GM19035 (cell line): ENCODE results near the gene NBPF1.
"Not testable (repeated sequence)": the region's sequence is repeated elsewhere in the genome, so short reads cannot be mapped to it uniquely, and the experiment has no call there.

Experiments
- ATAC-seq: cut with Tn5 transposase; IDR thresholded peaks from one replicate; pipeline ENCODE4 v1.9.1; 2021; ENCODE audit not compliant: unreplicated experiment

Gene NBPF1

DNA sequence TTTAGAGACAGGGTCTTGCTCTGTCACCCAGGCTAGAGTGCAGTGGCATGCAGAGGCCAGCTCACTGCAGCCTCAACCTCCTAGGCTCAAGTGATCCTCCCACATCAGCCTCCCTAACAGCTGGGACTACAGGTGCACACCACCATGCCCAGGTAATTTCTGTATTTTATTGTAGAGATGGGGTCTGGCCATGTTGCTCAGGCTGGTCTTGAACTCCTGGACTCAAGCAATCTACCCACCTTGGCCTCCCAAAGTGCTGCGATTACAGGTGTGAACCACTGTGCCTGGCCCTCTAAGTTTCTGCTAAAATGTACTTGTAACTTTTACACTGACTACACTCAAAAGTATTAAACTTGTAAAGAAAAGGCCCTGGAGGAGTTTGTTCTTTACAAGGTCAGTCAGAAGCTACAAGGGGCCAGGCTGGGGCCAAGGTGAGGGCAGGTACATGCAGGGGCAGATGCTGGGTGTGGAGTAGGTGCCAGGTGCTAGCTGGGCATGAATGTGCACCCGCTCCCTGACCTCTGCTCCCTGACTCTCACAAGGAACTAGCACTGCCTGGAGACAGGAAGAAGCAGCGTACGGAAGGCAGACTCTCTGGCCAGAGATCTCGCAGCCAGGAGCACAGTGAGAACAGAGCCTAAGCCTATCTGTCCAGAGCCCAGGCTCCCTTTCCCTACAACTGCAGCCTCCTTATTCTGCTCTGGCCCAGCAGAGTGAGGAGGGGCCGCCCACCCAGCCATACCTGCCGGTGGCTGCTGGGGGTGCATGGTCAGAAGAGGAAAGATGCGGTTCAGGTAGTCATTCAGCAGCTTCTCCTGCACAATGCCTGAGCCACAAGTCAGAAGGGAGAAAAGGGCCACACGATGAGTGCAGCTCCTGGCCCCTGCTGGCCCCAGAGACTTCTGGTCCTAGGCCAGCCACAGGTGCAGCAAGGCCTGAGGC is 28.9 kb upstream of the NBPF1 start:
- ATAC-seq: not testable (repeated sequence)

GRCh38 chr1:16641159-16641975 is 28.0 kb upstream of the NBPF1 start:
- ATAC-seq: not testable (repeated sequence)

DNA sequence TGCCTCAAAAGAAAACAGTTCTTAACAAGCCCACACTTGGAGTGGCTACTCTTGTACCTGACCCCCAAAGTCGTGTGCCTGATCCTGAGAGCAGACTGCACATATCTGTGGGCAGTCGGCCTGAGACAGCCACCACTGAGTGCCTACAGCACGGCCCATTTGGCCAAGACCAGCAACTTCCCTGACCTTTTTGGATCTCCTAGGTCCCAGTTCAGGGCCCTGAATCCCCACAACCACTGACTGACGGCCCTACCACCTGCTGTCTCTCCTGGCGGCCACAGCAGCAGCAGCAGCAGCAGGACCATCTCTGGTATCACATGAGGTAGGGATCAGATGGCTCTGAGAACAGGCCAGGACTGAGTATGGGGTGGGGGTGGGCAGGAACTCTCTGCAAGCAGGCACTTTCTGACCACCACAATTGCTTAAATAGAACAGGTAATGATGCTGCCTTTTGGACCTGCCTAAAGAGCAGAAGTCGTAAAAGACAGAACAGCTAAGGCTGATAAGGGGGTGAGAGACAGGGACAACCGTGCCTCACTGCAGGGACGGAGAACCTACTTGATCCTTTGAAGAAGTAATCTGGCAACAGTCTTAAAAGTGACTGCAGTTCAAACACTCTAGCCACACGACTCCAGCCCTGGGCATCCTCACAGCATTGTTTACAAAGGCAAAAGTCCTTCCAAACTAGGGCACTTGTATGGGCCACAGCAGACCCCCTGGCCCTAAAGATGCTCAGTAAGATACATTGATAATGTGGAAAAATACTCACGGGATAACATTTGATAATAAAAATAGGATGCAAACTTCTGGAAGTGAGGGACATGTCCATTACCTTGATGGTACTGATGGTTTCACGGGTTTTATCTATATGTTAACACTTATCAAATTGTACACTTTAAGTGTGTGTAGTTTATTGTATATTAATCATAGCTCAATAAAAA is 26.0 kb upstream of the NBPF1 start:
- ATAC-seq: not testable (repeated sequence)

DNA sequence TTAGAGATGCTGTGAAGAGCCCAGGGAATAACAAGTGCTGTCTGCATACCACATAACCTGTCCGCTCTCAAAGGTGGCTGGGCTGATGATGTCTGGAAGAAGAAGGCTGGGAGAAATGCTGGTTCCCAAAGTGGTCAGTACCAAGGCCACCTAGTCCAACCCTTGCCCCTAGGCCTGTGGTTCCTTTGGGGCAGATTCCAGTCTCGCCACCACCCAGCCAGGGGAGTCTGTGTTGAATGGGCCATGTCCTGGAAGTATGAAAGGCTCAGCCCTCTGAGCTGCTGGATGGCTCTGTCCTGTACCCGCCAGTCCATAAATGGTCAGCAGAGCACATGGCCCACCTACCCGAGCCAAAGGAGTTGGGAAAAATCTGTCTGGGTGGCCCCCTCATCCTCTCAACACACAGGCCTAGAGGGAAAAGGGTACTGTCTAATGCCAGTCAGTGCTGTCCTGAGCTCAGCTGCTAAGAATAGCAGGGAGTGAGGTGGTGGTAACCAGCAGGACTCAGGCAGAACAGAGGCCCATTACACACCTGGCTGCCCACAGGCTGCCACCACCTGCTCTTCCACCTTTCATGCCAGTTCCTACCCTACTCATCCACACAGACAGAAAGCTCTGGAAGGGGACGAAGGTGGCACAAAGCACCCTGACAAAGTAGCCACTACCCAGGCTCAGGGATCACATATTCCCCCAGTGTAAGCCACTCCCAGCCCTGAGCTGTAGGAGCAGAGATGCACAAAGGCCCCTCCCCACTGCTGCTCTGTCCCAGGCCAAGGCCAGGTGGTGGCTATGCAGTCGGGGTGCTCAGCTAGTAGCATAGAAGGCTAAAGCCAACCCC is 24.8 kb upstream of the NBPF1 start:
- not testable (repeated sequence) for ATAC-seq

GRCh38 chr1:16636551-16637195 is 23.3 kb upstream of the NBPF1 start:
- not testable (repeated sequence) for ATAC-seq

DNA sequence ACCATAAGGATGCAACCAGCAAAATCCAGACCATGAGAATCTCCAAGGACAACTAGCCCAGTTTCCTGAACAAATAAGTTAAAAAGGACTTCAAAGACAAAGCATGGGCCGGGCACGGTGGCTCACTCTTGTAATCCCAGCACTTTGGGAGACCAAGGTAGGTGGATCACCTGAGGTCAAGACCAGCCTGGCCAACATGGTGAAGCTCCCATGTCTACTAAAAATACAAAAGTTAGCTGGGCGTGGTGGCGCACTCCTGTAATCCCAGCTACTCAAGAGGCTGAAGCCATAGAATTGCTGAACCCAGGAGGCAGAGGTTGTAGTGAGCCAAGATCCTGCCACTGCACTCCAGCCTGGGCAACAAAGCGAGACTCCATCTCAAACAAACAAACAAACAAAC is 22.6 kb upstream of the NBPF1 start:
- not testable (repeated sequence) for ATAC-seq

- not testable (repeated sequence) for ATAC-seq
These were observed 20.3 kb upstream of the NBPF1 start for GRCh38 chr1:16633540-16634282.

DNA sequence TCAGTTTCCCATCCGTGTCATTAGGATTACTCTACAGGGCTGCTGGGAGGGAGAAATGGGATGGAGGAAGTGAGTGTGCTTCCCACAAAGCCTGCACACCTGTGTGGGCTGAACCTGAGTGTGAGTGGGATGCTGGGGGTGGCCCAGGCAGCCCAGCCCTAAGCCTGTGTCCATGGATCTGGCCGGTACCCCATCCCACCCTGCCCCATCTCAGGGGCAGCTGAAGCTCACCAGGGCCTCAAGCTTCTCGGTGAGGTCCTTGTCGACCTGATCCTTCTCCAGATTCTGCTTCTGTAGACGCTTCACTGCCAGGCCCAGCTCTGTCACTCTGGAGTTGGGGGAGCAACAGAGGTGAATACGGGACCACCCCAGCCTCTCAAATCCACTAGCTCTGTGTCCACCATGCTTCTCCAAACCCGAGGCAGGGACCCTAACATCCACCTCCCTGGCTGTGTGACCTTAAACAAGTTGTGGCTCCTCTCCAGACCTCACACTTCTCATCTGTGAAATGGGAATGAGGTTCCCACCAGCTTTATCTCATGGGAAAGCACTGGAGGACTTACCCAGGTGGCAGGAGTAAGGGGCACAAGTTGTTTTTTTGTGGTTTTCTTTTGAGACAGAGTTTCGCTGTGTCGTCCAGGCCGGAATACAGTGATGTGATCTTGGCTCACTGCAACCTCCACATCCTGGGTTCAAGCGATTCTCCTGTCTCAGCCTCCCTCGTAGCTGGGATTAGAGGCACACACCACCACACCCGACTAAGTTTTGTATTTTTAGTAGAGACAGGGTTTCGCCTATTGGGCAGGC is 18.9 kb upstream of the NBPF1 start:
- ATAC-seq: not testable (repeated sequence)

DNA sequence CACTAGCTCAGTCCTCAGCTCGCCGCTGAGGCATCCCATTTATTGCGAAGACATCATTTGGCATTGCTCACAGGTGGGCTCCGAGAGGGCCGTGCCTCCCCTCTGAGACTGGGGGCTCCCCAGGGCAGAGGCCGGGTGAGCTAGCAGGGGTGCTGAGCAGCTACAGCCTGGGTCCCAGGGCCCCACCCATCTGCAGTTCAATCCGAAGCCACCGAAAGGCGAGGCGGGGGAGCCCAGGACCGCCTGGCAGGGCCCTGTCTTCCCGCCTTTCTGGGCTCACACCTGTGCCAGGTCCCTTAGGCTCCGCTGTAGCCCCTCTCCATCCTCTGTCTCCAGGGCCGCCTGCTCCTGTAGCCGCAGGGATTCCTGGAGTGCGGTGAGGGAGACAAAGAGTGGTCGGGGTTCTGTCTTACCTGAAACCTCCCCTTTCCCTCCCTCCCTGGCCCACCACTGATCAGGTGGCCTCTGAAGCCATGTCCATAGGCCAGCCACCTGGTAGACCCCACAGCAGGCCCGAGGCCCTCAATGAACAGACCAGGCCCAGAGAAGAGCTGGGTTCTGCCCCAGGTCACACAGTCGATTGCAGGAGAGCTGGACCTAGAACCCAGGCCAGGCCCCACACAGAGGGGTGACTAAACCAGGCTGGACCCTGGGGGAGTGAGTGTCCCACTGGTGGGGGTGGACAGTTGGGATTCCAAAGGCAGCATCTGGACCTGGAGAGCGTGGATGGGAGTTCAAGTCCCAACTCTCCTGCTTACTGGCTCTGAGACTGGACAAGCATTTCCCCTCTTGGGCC is 18.1 kb upstream of the NBPF1 start:
- ATAC-seq: no peak

- ATAC-seq: no peak
These were observed 17.4 kb upstream of the NBPF1 start for GRCh38 chr1:16630661-16631247.

DNA sequence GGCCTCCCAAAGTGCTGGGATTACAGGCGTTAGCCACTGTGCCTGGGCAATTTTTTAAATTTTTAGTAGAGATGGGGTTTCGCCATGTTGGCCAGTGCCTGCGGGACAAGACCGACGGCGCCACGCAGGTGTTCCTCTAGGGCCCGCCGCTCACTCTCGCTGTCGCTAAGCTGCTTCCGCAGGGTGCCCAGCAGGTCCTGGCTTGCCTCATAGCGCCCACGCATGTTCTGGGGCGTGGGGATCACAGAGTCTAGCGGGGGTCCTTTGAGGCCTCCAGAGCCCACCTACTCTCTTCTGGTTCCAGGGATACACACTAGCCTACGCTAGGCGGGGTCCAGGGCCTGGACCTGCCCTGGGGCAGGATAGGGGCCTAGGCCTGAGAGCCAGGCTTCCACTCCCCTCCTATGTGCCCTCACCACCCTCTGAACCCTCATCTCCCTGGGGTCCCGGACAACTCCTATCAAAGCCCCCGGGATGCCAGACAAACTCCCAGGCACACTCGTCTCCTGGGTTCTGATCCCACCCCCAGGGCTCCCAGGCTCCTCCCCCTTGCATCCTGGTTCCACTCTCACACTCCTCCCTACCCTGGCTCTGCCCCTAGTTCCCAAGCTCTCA is 16.7 kb upstream of the NBPF1 start:
- ATAC-seq: not testable (repeated sequence)

DNA sequence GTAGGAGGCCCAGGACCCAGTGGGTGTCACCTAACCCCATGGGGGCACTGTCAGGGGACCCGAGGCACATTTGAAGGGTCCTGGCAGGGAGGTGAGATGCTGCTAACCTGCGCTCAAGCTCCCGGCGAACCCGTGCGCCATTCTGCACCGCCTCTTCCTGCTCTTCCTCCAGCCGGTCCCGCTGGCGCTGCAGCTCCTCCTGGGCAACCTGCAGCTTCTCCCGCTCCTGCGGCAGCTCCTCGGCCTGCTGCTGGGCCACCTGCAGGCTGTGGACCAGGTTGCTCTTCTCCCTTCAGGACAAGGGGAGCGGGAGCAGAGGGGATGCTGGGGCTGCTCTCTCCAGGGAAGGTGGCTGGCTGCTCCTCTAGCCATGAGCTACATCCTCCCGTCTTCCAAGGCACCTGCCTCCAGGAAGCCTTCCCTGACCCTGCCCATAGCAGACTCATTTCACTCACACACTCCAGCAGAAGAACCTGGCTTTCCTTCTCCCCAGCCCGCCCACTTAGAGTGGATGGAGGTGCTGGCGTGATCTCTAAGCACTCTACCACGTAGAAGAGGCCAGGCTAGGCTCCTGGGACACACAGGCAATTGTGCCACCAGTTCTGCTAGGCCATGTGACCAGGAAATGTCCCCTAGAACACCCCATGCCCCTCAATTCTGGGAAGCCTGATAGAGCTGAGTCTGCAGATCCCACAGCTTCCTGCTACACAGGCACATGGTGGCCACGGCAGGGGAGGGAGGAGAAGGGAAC is 15.2 kb upstream of the NBPF1 start:
- no peak for ATAC-seq

- not testable (repeated sequence) for ATAC-seq
These were observed 13.1 kb upstream of the NBPF1 start for GRCh38 chr1:16626409-16626983.

GRCh38 chr1:16625497-16626408 is 12.4 kb upstream of the NBPF1 start:
- no peak for ATAC-seq
